Measurements from ENCODE around the gene ANXA2R. TPM values are rescaled to one million over a fixed set of nuclear protein-coding genes. Genes with fewer than 3 reads are reported as not detected.
A peak's percentile ranks its signal among the peaks of the same experiment; 100 is the strongest.
"Not testable (repeated sequence)": the region's sequence is repeated elsewhere in the genome, so short reads cannot be mapped to it uniquely, and the experiment has no call there.

Gene ANXA2R
- polyA plus RNA-seq (2013, experiment 1 of 2): 1.8 TPM
- 1.8 TPM for polyA plus RNA-seq (2013, experiment 2 of 2)

GRCh38 chr5:43040287-43041098, at the start of gene ANXA2R:
ANXA2R (minus strand) TSS chr5:43040319; CDS start chr5:43040046, 273 bp downstream.
- H3K14ac ChIP-seq (ENCODE audit: low read length in 2 of 2): peak within 1 kb of the TSS in 1 of 2 experiments; percentile 26
- H3K27ac ChIP-seq (ENCODE audit: low read length, poor library complexity, severe bottlenecking): peak within 1 kb of the TSS; percentile 96
- peaks cover 17% of the 10 kb centered on the region for H3K79me1 ChIP-seq (replicated peaks; ENCODE audit: low read length, poor library complexity, severe bottlenecking)
- peak within 1 kb of the TSS; percentile 56 to 89 for H3K4me3 ChIP-seq (ENCODE audit: insufficient read depth in 1 of 2, low read depth in 1 of 2, low read length in 2 of 2)
- H3K4me2 ChIP-seq (ENCODE audit: low read length, poor library complexity, severe bottlenecking): peak within 1 kb of the TSS; percentile 97
- peak within 1 kb of the TSS; percentile 97 for H2BK15ac ChIP-seq (ENCODE audit: low read depth, poor library complexity, severe bottlenecking)
- peak within 1 kb of the TSS; percentile 67 to 95 for H3K18ac ChIP-seq (ENCODE audit: low read depth in 1 of 2, low read length in 2 of 2)
- DNase-seq: peak; percentile 95
- H2BK120ac ChIP-seq (ENCODE audit: low read depth, low read length): peak within 1 kb of the TSS; percentile 80
- peak within 1 kb of the TSS; percentile 33 for H2AFZ ChIP-seq (ENCODE audit: low read depth, low read length)
- H4K91ac ChIP-seq (ENCODE audit: low read length): peak within 1 kb of the TSS; percentile 25
- peak within 1 kb of the TSS; percentile 95 for H4K8ac ChIP-seq (ENCODE audit: low read length)
- no peak within 1 kb of the TSS for H2BK5ac ChIP-seq (ENCODE audit: low read depth, low read length, poor library complexity, severe bottlenecking)
- peak within 1 kb of the TSS in 1 of 2 experiments; percentile 2 for H3K23ac ChIP-seq (ENCODE audit: low read length in 2 of 2)
- H2AK5ac ChIP-seq (ENCODE audit: low read length, severe bottlenecking): no peak within 1 kb of the TSS
- peaks cover 12% of the 10 kb centered on the region for H3K4me1 ChIP-seq (ENCODE audit: control insufficient read depth, insufficient read depth, low read depth, low read length)
- H3K27me3 ChIP-seq (ENCODE audit: control insufficient read depth in 1 of 2, insufficient read depth in 1 of 2, low read length in 2 of 2): no peaks in the 10 kb centered on the region
- 3% methylated on average over 44 of the region's 47 CpGs for WGBS
- peak within 1 kb of the TSS; percentile 99 for H3K9ac ChIP-seq (ENCODE audit: low read length)
- H3K9me3 ChIP-seq (ENCODE audit: control insufficient read depth, low read length): no peaks in the 10 kb centered on the region
- H3K4ac ChIP-seq (ENCODE audit: low read depth in 1 of 2, low read length in 2 of 2): peak within 1 kb of the TSS; percentile 72 to 82
- peaks cover 0 to 6% of the 10 kb centered on the region in 2 experiments for H3K36me3 ChIP-seq (ENCODE audit: control insufficient read depth in 1 of 2, insufficient read depth in 2 of 2, low read depth in 1 of 2, low read length in 2 of 2)
- peak within 1 kb of the TSS; percentile 7 to 51 for H2BK12ac ChIP-seq (ENCODE audit: low read length in 2 of 2)

- not testable (repeated sequence) for H3K4me1 ChIP-seq (ENCODE audit: control insufficient read depth, insufficient read depth, low read depth, low read length); H3K23ac ChIP-seq (ENCODE audit: low read length in 2 of 2); H2BK5ac ChIP-seq (ENCODE audit: low read depth, low read length, poor library complexity, severe bottlenecking); H2AK5ac ChIP-seq (ENCODE audit: low read length, severe bottlenecking); H3K18ac ChIP-seq (ENCODE audit: low read depth in 1 of 2, low read length in 2 of 2); DNase-seq; H3K9ac ChIP-seq (ENCODE audit: low read length); H3K14ac ChIP-seq (ENCODE audit: low read length in 2 of 2); H2BK15ac ChIP-seq (ENCODE audit: low read depth, poor library complexity, severe bottlenecking); H3K79me1 ChIP-seq (replicated peaks; ENCODE audit: low read length, poor library complexity, severe bottlenecking); H4K91ac ChIP-seq (ENCODE audit: low read length); H2AFZ ChIP-seq (ENCODE audit: low read depth, low read length); H3K27ac ChIP-seq (ENCODE audit: low read length, poor library complexity, severe bottlenecking); H3K4me3 ChIP-seq (ENCODE audit: insufficient read depth in 1 of 2, low read depth in 1 of 2, low read length in 2 of 2); H3K4me2 ChIP-seq (ENCODE audit: low read length, poor library complexity, severe bottlenecking); H4K8ac ChIP-seq (ENCODE audit: low read length); H3K4ac ChIP-seq (ENCODE audit: low read depth in 1 of 2, low read length in 2 of 2); H2BK12ac ChIP-seq (ENCODE audit: low read length in 2 of 2); H3K27me3 ChIP-seq (ENCODE audit: control insufficient read depth in 1 of 2, insufficient read depth in 1 of 2, low read length in 2 of 2); H2BK120ac ChIP-seq (ENCODE audit: low read depth, low read length); H3K9me3 ChIP-seq (ENCODE audit: control insufficient read depth, low read length)
- peaks cover 0 to 31% of the 10 kb centered on the region in 2 experiments for H3K36me3 ChIP-seq (ENCODE audit: control insufficient read depth in 1 of 2, insufficient read depth in 2 of 2, low read depth in 1 of 2, low read length in 2 of 2)
- no CpG with 5 or more reads among the region's 5 CpGs for WGBS
Observed at GRCh38 chr5:43086118-43086908, 46.2 kb upstream of the ANXA2R start.

DNA sequence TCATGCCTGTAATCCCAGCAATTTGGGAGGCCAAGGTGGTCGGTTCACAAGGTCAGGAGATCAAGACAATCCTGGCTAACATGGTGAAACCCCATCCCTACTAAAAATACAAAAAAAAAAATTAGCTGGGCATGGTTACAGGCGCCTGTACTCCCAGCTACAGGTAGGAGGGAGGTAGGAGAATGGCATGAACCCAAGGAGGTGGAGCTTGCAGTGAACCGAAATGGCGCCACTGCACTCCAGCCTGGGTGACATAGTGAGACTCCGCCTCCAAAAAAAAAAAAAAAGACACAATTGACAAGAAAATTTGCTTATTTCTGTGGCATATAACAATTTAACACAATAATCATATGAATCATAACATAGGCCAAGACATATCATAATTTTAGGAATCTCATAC, 45.3 kb upstream of the ANXA2R start:
- Histone ChIP-seq H3K14ac (ENCODE audit: low read length in 2 of 2) (no peak overlapping the region), H3K4me1 (ENCODE audit: control insufficient read depth, insufficient read depth, low read depth, low read length) (no peaks in the 10 kb centered on the region)

DNA sequence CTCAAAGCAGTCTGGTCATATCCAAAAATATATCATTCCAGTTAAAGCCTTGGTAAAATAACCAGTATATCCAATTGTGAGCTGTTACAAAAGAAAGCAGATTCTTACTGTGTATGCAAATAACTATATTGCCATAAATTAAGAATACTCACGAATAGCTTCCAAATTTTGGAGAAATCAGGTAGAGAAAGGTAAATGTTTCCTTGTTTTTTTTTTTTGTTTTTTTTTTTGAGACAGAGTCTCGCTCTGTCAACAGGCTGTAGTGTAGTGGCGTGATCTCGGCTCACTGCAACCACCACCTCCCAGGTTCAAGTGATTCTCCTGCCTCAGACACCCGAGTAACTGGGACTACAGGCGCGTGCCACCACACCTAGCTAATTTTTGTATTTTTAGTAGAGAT, 44.3 kb upstream of the ANXA2R start:
- H3K18ac ChIP-seq (ENCODE audit: low read depth in 1 of 2, low read length in 2 of 2); H3K79me1 ChIP-seq (replicated peaks; ENCODE audit: low read length, poor library complexity, severe bottlenecking); H3K14ac ChIP-seq (ENCODE audit: low read length in 2 of 2); H3K27ac ChIP-seq (ENCODE audit: low read length, poor library complexity, severe bottlenecking); H2BK15ac ChIP-seq (ENCODE audit: low read depth, poor library complexity, severe bottlenecking); H2BK12ac ChIP-seq (ENCODE audit: low read length in 2 of 2); H4K91ac ChIP-seq (ENCODE audit: low read length); H3K23ac ChIP-seq (ENCODE audit: low read length in 2 of 2); H2BK120ac ChIP-seq (ENCODE audit: low read depth, low read length); H3K4me3 ChIP-seq (ENCODE audit: insufficient read depth in 1 of 2, low read depth in 1 of 2, low read length in 2 of 2); H3K9me3 ChIP-seq (ENCODE audit: control insufficient read depth, low read length); H2AFZ ChIP-seq (ENCODE audit: low read depth, low read length); H2BK5ac ChIP-seq (ENCODE audit: low read depth, low read length, poor library complexity, severe bottlenecking); H3K27me3 ChIP-seq (ENCODE audit: control insufficient read depth in 1 of 2, insufficient read depth in 1 of 2, low read length in 2 of 2); DNase-seq; H3K4ac ChIP-seq (ENCODE audit: low read depth in 1 of 2, low read length in 2 of 2); H4K8ac ChIP-seq (ENCODE audit: low read length); H2AK5ac ChIP-seq (ENCODE audit: low read length, severe bottlenecking); H3K4me1 ChIP-seq (ENCODE audit: control insufficient read depth, insufficient read depth, low read depth, low read length); H3K9ac ChIP-seq (ENCODE audit: low read length); H3K4me2 ChIP-seq (ENCODE audit: low read length, poor library complexity, severe bottlenecking): not testable (repeated sequence)
- WGBS: no CpG with 5 or more reads among the region's 7 CpGs
- H3K36me3 ChIP-seq (ENCODE audit: control insufficient read depth in 1 of 2, insufficient read depth in 2 of 2, low read depth in 1 of 2, low read length in 2 of 2): peaks cover 5 to 39% of the 10 kb centered on the region in 2 experiments

More for the DNA sequence above, 45.3 kb upstream of the ANXA2R start:
- H2BK120ac ChIP-seq (ENCODE audit: low read depth, low read length): no peak overlapping the region
- no peak overlapping the region for H3K27ac ChIP-seq (ENCODE audit: low read length, poor library complexity, severe bottlenecking)
- 94% methylated on average over 3 of the region's 5 CpGs for WGBS
- H2BK15ac ChIP-seq (ENCODE audit: low read depth, poor library complexity, severe bottlenecking): no peak overlapping the region
- no peak overlapping the region for H3K18ac ChIP-seq (ENCODE audit: low read depth in 1 of 2, low read length in 2 of 2)
- H3K23ac ChIP-seq (ENCODE audit: low read length in 2 of 2): no peak overlapping the region
- no peak for DNase-seq
- H3K4me2 ChIP-seq (ENCODE audit: low read length, poor library complexity, severe bottlenecking): no peak overlapping the region
- H3K27me3 ChIP-seq (ENCODE audit: control insufficient read depth in 1 of 2, insufficient read depth in 1 of 2, low read length in 2 of 2): no peaks in the 10 kb centered on the region
- no peak overlapping the region for H3K4me3 ChIP-seq (ENCODE audit: insufficient read depth in 1 of 2, low read depth in 1 of 2, low read length in 2 of 2)
- no peak overlapping the region for H2BK5ac ChIP-seq (ENCODE audit: low read depth, low read length, poor library complexity, severe bottlenecking)
- peaks cover 0 to 33% of the 10 kb centered on the region in 2 experiments for H3K36me3 ChIP-seq (ENCODE audit: control insufficient read depth in 1 of 2, insufficient read depth in 2 of 2, low read depth in 1 of 2, low read length in 2 of 2)
- no peak overlapping the region for H4K8ac ChIP-seq (ENCODE audit: low read length)
- no peaks in the 10 kb centered on the region for H3K9me3 ChIP-seq (ENCODE audit: control insufficient read depth, low read length)
- no peak overlapping the region for H2AK5ac ChIP-seq (ENCODE audit: low read length, severe bottlenecking)
- H3K9ac ChIP-seq (ENCODE audit: low read length): no peak overlapping the region
- no peak overlapping the region for H2AFZ ChIP-seq (ENCODE audit: low read depth, low read length)
- no peaks in the 10 kb centered on the region for H3K79me1 ChIP-seq (replicated peaks; ENCODE audit: low read length, poor library complexity, severe bottlenecking)
- H2BK12ac ChIP-seq (ENCODE audit: low read length in 2 of 2): no peak overlapping the region
- H3K4ac ChIP-seq (ENCODE audit: low read depth in 1 of 2, low read length in 2 of 2): no peak overlapping the region
- no peak overlapping the region for H4K91ac ChIP-seq (ENCODE audit: low read length)
